Fibroblast of villous mesenchyme (primary cell): ENCODE measurements around the gene FKBP15. TPM values are rescaled to one million over a fixed set of nuclear protein-coding genes. Genes with fewer than 3 reads are reported as not detected.
"Not testable (repeated sequence)": the region's sequence is repeated elsewhere in the genome, so short reads cannot be mapped to it uniquely, and the experiment has no call there.

ENCODE experiments used
- DNase-seq: peaks from one replicate; pipeline ENCODE4 v3.0.0-alpha.2; 2010; ENCODE audit warnings: low read depth
- H3K4me3 ChIP-seq: 2 replicates; pipeline ENCODE4 v1.5.1; 2011; ENCODE audit warnings: low read depth, mild to moderate bottlenecking, low read length
- total RNA-seq: library from RNA; depleted of rRNA; stranded (reverse); fragments of >200 nt; gene quantifications from 2 replicates; pipeline ENCODE4 v1.2.3, GENCODE V29; 2012
- TF ChIP-seq, protein P1 (sequence below): IDR thresholded peaks from 2 replicates; pipeline ENCODE4 v1.5.1; 2012; ENCODE audit warnings: low read depth, mild to moderate bottlenecking, low read length; ENCODE audit not compliant: insufficient read depth

Gene FKBP15
- total RNA-seq, 1 donor = 25.9 TPM

GRCh38 chr9:113153599-113153998 is 67.5 kb downstream of the FKBP15 start:
- H3K4me3 ChIP-seq = no peak overlapping the region
- TF ChIP-seq, protein P1, sequence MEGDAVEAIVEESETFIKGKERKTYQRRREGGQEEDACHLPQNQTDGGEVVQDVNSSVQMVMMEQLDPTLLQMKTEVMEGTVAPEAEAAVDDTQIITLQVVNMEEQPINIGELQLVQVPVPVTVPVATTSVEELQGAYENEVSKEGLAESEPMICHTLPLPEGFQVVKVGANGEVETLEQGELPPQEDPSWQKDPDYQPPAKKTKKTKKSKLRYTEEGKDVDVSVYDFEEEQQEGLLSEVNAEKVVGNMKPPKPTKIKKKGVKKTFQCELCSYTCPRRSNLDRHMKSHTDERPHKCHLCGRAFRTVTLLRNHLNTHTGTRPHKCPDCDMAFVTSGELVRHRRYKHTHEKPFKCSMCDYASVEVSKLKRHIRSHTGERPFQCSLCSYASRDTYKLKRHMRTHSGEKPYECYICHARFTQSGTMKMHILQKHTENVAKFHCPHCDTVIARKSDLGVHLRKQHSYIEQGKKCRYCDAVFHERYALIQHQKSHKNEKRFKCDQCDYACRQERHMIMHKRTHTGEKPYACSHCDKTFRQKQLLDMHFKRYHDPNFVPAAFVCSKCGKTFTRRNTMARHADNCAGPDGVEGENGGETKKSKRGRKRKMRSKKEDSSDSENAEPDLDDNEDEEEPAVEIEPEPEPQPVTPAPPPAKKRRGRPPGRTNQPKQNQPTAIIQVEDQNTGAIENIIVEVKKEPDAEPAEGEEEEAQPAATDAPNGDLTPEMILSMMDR = no peak
- no peak for DNase-seq

DNA sequence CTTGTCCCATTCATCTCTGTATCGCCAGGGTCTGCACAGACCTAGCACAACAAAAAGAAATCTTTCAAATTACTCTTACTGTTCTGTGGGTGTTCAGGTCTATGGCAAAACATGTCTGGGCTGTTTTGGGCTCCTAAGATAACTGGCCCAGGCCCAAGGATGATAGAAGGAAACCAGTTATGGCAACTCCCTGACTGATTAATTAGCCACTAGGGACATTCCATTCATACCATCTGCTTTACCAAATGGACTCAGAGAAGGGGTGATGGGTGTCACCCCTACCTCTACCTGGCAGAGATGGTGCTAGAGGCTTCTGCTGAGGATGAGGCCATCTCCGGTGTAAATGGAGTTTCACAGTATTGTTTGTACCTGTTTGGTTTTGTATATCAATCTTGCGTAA is 68.4 kb downstream of the FKBP15 start:
- no peak overlapping the region for H3K4me3 ChIP-seq
- DNase-seq = no peak
- TF ChIP-seq, protein P1 = no peak

- TF ChIP-seq, protein P1 = no peak
- peak; percentile 7 for DNase-seq
- peak overlapping the region; percentile 97 for H3K4me3 ChIP-seq
Measured at GRCh38 chr9:113151696-113152630, 69.1 kb downstream of the FKBP15 start.

- peak within 1 kb of the TSS; percentile 97 for H3K4me3 ChIP-seq
- peak; percentile 88 for DNase-seq
- TF ChIP-seq, protein P1 = peak; percentile 47
Measured at GRCh38 chr9:113150670-113151611, 70.1 kb downstream of the FKBP15 start, which contains the start of gene SLC31A2. Gene SLC31A2 (plus strand): TSS chr9:113151007. CDS start chr9:113151075, 68 bp downstream.

DNA sequence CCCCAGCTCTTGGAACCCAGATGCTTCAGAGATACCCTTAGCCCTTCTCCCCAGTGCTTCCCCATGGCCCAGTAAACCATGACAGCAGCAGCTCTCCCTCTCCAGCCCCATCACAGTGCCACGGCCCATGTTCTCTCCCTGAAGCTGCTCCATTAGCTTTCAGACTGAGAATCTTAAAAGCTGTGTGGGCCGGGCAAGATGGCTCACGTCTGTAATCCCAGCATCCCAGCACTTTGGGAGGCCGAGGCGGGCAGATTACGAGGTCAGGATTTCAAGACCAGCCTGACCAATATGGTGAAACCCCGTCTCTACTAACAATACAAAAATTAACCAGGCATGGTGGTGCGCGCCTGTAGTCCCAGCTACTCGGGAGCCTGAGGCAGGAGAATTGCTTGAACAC is 71.5 kb downstream of the FKBP15 start:
- DNase-seq, H3K4me3 ChIP-seq: not testable (repeated sequence)

DNA sequence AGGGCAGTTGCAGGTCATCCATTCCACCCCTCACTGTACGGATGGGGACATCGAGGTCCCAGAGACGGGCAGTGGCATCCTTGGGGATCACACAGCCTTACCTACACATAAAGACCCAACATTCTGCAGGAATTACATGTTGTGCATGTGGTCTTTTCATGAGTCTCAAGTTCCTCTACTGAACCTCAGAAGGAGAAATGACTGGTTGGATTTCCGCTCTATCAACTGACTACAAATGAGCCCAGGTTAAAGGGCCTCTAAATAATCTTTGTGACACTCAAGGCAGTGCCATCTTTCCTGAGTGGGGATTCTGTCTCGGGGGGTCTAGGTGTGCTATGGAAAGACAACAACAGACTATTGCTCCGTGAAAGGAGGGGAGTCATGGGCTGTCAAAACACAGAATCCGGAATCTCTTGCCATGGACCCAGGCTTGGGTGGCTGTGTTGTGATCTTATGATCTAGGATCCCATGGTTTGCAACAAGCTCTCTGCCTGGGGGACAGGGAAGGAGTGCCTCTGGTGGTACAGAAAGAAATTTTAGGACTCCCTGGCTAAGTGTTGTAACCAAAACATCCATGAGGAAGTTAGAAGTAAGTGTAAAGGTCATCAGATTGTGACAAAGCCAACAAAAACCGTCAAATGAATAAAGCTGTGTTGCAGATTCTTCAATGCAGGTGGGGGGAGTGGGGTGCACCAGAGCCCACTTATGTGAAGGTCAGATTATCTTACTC is 72.1 kb downstream of the FKBP15 start:
- H3K4me3 ChIP-seq = no peak overlapping the region
- DNase-seq = no peak
- TF ChIP-seq, protein P1 = no peak
